ENCODE measurements around the gene LCAT.
A peak's percentile ranks its signal among the peaks of the same experiment; 100 is the strongest.

The LCAT gene

GRCh38 chr16:67909056-67909742 lies 34.7 kb downstream of the LCAT start:
- DNase-seq (ENCODE audit: low read depth in 2 of 2): no peak

DNA sequence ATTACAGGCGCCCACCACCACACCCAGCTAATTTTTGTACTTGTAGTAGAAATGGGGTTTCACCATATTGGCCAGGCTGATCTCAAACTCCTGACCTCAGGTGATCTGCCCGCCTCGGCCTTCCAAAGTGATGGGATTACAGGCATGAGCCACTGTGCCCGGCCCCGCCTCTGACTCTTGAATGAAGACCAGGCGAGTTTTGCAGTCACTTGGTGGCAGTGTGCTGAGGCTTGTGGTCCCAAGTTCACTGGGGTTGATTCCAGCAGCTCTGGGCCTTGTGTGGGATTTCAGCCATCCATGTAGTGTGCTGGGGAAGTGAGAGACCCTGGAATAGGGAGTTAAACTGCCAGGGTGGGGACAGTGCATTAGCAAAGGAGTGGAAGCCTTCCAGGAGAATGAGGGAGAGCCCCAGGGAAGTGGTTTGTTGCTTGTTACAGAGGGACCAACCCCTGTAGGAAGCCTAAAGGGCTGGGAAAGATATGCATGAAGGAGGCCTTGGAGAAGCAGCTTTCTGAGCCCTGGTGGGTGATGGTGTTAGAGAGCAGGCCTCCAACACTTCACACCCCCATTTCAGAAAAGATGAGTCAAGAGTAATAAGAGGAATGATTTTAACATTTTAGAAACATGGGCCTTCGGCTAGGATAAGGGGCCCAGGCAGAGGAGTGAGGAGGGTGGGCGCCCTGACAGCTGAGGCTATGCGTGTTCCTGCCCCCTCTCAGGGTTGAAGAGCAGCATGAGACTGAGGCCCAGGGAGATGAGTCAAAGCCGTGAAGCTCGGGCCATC lies 36.3 kb downstream of the LCAT start:
- no peak for DNase-seq (ENCODE audit: low read depth in 2 of 2)

DNA sequence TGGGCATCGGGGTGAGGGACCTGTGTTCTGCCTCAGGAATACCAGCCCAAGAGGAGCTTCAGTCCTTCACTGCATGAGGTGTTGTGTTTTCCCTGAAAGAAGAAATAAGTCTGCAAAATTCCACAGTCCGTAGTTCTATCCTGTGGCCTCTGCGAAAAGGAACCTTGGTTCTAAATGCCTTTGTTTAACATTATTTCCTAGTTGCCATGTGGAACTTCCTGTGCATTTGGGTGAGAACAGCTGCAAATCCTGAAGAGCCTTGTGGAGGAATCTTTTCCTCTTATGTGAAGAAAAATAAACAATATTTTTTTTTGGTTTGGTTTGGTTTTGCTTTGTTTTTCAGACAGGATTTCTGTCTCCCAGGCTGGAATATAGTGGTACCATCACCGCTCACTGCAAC lies 41.1 kb downstream of the LCAT start:
- no peak for DNase-seq (ENCODE audit: low read depth in 2 of 2)

- DNase-seq (ENCODE audit: low read depth in 2 of 2): no peak
Observed at GRCh38 chr16:67901734-67902133, 42.2 kb downstream of the LCAT start.

DNA sequence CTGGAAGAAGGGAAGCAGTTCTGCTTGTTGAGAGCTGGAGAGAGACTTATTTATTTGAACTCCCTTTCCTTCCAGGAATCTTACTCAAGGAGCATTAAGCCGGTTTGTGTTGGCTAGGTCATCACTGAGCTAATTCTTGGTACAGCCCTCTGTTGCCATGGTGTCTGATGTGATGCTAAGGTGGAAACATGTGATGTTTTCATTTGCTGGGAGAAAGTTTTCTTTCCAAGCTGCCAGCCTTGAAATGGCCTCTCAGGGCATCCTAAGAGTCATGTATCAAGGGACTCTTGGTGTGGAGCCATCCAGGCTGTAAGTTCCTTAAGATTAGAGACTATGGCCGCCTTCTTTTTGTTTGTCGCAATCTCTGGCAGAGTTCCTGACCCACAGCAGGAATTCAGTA lies 46.7 kb downstream of the LCAT start:
- DNase-seq (ENCODE audit: low read depth in 2 of 2): no peak

- no peak for DNase-seq (ENCODE audit: low read depth in 2 of 2)
Observed at GRCh38 chr16:67893743-67894399, 50.0 kb downstream of the LCAT start.

DNA sequence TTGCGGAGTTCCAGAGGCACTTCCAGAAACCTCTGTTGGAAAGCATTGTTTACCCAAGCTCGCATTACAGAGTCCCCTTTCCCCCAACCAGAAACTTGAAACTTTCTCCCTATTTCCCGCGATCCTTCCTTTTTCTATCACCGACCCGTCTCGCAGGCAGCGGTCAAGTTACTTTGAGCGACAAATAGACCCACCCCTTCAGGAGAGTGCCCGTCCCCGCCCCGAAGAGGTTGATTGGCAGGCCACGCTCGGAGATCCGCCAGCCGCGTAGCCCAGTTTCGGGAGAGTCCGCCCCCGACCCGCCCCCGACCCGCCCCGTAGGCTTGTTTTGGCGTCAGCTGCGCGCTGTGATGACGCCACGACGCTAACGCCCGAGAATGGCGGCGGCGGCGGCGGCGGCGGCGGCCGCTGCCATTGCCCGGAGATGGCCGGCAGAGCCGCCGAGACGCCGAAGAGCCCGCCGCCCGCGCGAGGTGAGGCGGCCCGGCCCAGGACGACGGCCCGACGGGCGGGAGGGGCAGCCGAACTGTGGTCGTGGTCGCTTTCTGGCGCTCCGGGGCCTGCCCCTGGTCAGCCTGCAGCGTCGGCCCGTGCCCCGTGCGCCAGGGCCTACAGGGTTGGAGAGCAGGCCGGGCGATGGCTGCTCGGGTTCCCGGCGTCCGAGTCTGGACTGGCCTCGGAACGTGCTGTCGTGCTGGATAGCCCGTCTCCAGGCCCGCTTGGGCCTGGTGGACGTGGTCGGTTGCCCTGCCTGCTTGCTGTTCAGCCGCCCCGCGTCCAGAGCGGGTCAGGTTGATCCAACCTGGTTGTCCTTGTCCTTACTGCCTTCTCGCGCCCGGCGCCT lies 50.8 kb downstream of the LCAT start, which contains the start of gene PSKH1:
Gene PSKH1 (plus strand): TSS at position 356 of the 844 bp plus-strand sequence. CDS start 15,496 bp downstream, outside the sequence.
- peak; percentile 86 to 88 for DNase-seq (ENCODE audit: low read depth in 2 of 2)

DNA sequence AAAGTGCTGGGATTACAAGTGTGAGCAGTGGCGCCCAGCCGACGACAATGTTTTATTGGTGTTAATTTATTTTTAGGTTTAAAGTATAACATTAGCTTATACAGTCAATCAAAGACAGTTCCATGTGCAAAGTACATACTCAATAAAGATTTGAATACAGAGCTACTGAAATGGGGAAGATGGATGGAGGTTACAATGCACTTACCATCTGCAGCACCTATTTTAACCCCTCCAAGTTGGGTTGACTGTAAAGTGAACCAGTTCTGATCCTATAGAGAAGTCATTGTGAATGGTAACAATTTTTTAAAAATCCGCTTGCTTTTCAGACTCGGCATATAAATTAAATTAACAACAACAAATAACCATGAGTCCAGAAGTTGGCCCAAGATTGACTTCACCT lies 51.5 kb downstream of the LCAT start:
- no peak for DNase-seq (ENCODE audit: low read depth in 2 of 2)
